ENCODE measurements around the gene ZFAND5.
A peak's percentile ranks its signal among the peaks of the same experiment; 100 is the strongest.

DNA sequence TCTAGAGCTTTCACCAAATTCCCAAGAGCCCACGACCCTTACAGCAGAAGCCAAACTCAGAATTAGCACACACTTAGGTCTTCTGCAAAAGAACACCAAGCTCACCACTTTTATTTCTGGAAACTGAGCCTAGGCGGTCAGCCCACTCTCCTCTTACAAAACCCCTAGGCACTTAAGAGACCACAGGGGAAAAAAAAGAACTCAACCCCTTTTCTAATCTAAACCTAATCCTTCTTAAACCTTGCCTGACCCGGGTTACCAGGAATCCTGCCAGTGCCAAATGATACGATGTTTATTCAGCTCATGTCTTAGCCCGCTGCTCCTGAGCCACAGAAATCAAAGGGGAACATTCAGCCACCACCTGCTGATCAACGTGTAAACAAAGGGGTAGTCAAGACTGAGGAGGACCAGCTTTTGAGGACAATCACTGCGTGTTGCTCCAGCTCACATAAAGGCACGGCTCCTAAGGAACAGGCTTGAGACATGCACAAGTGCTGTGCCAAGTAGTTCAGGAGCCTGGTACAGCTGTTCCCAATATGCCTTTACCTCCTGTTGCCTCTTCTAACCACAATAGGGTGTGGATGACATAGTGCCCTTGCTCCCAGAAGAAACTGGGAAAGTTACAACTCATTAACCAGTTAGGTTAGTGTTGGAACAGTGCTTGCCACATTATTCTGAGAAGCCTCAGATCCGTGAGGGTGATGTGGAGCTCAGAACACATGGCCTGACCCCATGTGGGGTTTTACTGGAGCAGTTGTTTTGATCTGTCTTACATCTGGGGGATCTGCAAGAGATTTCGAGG is 49.3 kb downstream of the ZFAND5 start:
- TF ChIP-seq POLR2AphosphoS5 (IDR thresholded peaks at IDR 0.05; ENCODE audit: insufficient read depth in 1 of 2, low read depth in 1 of 2) (peak; percentile 24 to 42), POLR2A (IDR thresholded peaks at IDR 0.05) (no peak)
- TF ChIP-seq, protein P1, sequence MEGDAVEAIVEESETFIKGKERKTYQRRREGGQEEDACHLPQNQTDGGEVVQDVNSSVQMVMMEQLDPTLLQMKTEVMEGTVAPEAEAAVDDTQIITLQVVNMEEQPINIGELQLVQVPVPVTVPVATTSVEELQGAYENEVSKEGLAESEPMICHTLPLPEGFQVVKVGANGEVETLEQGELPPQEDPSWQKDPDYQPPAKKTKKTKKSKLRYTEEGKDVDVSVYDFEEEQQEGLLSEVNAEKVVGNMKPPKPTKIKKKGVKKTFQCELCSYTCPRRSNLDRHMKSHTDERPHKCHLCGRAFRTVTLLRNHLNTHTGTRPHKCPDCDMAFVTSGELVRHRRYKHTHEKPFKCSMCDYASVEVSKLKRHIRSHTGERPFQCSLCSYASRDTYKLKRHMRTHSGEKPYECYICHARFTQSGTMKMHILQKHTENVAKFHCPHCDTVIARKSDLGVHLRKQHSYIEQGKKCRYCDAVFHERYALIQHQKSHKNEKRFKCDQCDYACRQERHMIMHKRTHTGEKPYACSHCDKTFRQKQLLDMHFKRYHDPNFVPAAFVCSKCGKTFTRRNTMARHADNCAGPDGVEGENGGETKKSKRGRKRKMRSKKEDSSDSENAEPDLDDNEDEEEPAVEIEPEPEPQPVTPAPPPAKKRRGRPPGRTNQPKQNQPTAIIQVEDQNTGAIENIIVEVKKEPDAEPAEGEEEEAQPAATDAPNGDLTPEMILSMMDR (IDR thresholded peaks at IDR 0.05) = no peak

Measured in vagina (tissue), 2 donors.